ENCODE measurements around the gene TMEM40. TPM values are rescaled to one million over a fixed set of nuclear protein-coding genes. Genes with fewer than 3 reads are reported as not detected.

Gene TMEM40
- total RNA-seq, 4 donors from 2014 or later = 0.62 to 1.2 TPM; not detected in 2

DNA sequence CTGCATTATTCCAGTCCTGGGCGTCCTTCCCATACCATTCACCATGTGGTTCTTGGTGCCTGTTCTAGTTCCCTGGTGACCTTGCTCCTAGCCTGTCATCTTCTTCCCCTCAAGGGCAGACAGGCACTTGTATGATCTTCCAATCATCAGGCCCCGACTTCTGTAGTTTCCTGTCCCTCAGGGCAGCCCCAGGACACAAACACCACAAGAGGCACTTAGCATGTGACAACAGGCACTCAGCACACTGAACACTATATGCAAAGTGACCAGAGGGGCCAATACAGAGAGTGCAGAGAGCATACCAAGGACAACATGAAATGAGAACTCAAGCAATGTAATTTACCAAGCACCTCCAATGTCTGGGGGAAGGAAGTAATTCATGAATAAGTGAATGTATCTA is 17.9 kb downstream of the TMEM40 start:
- ATAC-seq = no peak
- TF ChIP-seq POLR2A (IDR thresholded peaks at IDR 0.05) = no peak
- Histone ChIP-seq H3K27ac (no peak overlapping the region), H3K4me3 (no peak overlapping the region), H3K27me3 (no peaks in the 10 kb centered on the region), H3K9me3 (no peaks in the 10 kb centered on the region), H3K36me3 (no peaks in the 10 kb centered on the region), H3K4me1 (no peaks in the 10 kb centered on the region)
- intact Hi-C loops (cut with DNase I; ENCODE audit: low total_unique reads) = no loop called here
- in situ Hi-C loops (cut with MboI; ENCODE audit: low sequenced_read_pairs in 4 of 4) = no loop called here
- no peak for DNase-seq

DNA sequence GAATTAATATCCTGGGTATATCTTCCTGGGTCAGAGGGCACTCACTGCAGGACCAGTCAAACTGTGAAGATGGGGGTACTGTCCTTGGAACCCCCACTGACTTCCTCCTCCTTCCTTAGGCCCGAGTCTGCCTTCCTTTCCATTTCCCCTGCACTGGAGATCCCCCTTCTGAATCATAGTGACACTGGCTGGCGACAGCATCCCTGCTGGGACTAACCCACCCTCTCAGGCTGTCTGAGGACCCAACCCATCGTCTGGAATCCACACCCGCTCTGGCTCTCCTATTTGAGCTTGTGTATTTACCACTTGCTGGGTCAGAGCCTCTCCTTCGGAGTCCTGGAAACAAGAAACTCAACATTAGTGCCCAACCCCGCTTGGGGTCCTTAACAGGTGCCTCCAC is 21.2 kb downstream of the TMEM40 start:
- in situ Hi-C loops (cut with MboI; ENCODE audit: low sequenced_read_pairs in 4 of 4) (no loop called here), intact Hi-C loops (cut with DNase I; ENCODE audit: low total_unique reads) (no loop called here)
- ATAC-seq (no peak), DNase-seq (no peak)
- H3K9me3 ChIP-seq = no peaks in the 10 kb centered on the region
- no peaks in the 10 kb centered on the region for H3K27me3 ChIP-seq
- no peaks in the 10 kb centered on the region for H3K36me3 ChIP-seq
- H3K27ac ChIP-seq = no peak overlapping the region
- TF ChIP-seq POLR2A (IDR thresholded peaks at IDR 0.05) = no peak
- TF ChIP-seq, protein P1, sequence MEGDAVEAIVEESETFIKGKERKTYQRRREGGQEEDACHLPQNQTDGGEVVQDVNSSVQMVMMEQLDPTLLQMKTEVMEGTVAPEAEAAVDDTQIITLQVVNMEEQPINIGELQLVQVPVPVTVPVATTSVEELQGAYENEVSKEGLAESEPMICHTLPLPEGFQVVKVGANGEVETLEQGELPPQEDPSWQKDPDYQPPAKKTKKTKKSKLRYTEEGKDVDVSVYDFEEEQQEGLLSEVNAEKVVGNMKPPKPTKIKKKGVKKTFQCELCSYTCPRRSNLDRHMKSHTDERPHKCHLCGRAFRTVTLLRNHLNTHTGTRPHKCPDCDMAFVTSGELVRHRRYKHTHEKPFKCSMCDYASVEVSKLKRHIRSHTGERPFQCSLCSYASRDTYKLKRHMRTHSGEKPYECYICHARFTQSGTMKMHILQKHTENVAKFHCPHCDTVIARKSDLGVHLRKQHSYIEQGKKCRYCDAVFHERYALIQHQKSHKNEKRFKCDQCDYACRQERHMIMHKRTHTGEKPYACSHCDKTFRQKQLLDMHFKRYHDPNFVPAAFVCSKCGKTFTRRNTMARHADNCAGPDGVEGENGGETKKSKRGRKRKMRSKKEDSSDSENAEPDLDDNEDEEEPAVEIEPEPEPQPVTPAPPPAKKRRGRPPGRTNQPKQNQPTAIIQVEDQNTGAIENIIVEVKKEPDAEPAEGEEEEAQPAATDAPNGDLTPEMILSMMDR (IDR thresholded peaks at IDR 0.05 in 4 of 5, conservative IDR thresholded peaks at IDR 0.05 in 1 of 5) = no peak
- H3K4me3 ChIP-seq = no peak overlapping the region
- H3K4me1 ChIP-seq = no peaks in the 10 kb centered on the region

DNA sequence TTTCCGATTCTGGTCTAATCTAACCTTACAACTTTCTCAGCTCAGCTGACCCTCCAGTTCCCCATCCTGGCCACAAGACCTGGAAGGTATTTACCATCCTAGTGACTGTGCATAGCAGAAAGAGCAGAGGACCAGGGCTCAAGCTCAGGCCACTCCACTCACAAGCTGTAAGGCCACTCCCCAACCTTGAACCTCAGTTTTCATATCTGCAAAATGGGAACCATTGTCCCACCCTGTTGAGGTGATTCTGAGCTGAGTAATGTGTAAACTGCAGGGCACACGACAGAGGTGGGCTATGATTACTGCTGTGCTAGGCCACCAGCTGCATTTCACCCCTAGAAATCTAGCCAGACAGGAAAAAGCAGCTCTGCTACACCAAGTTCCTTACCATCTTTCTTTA is 21.7 kb downstream of the TMEM40 start:
- no peaks in the 10 kb centered on the region for H3K36me3 ChIP-seq
- in situ Hi-C loops (cut with MboI; ENCODE audit: low sequenced_read_pairs in 4 of 4) = no loop called here
- H3K27ac ChIP-seq = no peak overlapping the region
- ATAC-seq (no peak), DNase-seq (no peak)
- no peaks in the 10 kb centered on the region for H3K9me3 ChIP-seq
- intact Hi-C loops (cut with DNase I; ENCODE audit: low total_unique reads) = no loop called here
- TF ChIP-seq, protein P1 (IDR thresholded peaks at IDR 0.05 in 4 of 5, conservative IDR thresholded peaks at IDR 0.05 in 1 of 5) = no peak
- no peak for TF ChIP-seq POLR2A (IDR thresholded peaks at IDR 0.05)
- no peak overlapping the region for H3K4me3 ChIP-seq
- no peaks in the 10 kb centered on the region for H3K4me1 ChIP-seq
- no peaks in the 10 kb centered on the region for H3K27me3 ChIP-seq

DNA sequence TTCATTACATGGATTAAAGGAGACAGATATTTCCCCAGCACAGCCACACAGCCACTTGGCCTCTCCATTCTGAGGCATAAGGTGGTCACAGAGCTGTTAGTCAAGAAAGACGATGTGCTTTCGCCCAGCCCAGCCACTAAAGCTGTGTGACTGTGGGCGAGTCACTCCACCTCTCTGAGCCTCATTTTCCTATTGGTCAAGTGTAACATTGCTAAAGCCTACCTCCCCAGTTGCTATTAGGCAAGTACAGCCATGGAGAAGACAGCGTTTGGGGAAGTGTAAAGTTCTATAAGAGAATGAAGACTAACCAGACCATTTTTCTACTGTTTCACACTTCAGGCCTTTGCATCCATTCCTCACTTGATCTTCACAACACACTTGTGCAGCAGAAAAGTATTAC is 24.1 kb downstream of the TMEM40 start:
- DNase-seq = no peak
- intact Hi-C loops (cut with DNase I; ENCODE audit: low total_unique reads) = no loop called here
- TF ChIP-seq, protein P1 (IDR thresholded peaks at IDR 0.05 in 4 of 5, conservative IDR thresholded peaks at IDR 0.05 in 1 of 5) = no peak
- no peak for TF ChIP-seq POLR2A (IDR thresholded peaks at IDR 0.05)
- Histone ChIP-seq H3K27ac (no peak overlapping the region), H3K36me3 (no peaks in the 10 kb centered on the region), H3K9me3 (no peaks in the 10 kb centered on the region), H3K4me1 (peaks cover 8 to 13% of the 10 kb centered on the region in 2 donors), H3K4me3 (no peak overlapping the region), H3K27me3 (no peaks in the 10 kb centered on the region)
- in situ Hi-C loops (cut with MboI; ENCODE audit: low sequenced_read_pairs in 4 of 4) = no loop called here
- no peak for ATAC-seq

DNA sequence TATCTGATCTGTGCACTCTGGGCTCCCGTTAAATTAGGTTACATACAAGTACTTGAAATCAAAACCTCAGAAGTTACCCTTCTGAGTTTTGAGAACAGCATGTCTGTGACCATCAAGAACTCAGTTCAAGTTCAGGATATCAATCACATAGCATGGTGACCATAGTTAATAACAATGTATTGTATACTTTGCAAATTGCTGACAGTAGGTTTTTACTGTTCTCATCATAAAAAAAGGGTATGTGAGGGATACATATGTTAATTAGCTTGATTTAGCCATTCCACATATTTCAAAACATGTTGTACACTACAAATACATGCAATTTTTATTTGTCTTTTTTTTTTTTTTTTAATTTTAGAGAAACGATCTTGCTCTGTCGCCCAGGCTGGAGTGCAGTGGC is 25.5 kb downstream of the TMEM40 start:
- ATAC-seq (no peak), DNase-seq (no peak)
- intact Hi-C loops (cut with DNase I; ENCODE audit: low total_unique reads) (no loop called here), in situ Hi-C loops (cut with MboI; ENCODE audit: low sequenced_read_pairs in 4 of 4) (no loop called here)
- no peaks in the 10 kb centered on the region for H3K27me3 ChIP-seq
- no peak overlapping the region for H3K4me3 ChIP-seq
- H3K36me3 ChIP-seq = no peaks in the 10 kb centered on the region
- no peak for TF ChIP-seq POLR2A (IDR thresholded peaks at IDR 0.05)
- TF ChIP-seq, protein P1 (IDR thresholded peaks at IDR 0.05 in 4 of 5, conservative IDR thresholded peaks at IDR 0.05 in 1 of 5) = no peak
- H3K27ac ChIP-seq = no peak overlapping the region
- H3K9me3 ChIP-seq = no peaks in the 10 kb centered on the region
- peaks cover 22 to 23% of the 10 kb centered on the region in 2 donors for H3K4me1 ChIP-seq
